Ammon's horn (tissue), 1 donor: ENCODE data around the gene SNAI3.

ENCODE experiments used
- DNase-seq: peaks from one replicate; pipeline ENCODE4 v3.0.0-alpha.2; 2016; ENCODE audit warnings: low spot score

SNAI3 gene

GRCh38 chr16:88667461-88667860 is 18.8 kb downstream of the SNAI3 start:
- no peak for DNase-seq

DNA sequence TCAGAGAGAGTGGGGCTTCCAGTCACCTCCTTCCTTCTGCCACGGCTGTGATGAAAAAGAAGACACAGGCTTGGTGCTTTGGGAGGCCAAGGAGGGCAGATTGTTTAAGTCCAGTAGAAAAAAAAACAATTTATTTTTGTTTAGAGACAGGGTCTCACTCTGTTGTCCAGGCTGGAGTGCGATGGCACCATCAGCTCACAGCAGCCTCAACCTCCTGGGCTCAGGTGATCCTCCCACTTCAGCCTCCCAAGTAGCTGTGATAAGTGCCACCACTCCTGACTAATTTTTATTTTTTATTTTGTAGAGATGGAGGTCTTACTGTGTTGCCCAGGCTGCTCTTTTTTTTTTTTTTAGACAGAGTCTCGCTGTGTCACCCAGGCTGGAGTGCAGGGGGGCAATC is 20.7 kb downstream of the SNAI3 start:
- DNase-seq, result no peak

GRCh38 chr16:88665148-88665547 is 21.2 kb downstream of the SNAI3 start:
- no peak for DNase-seq

DNA sequence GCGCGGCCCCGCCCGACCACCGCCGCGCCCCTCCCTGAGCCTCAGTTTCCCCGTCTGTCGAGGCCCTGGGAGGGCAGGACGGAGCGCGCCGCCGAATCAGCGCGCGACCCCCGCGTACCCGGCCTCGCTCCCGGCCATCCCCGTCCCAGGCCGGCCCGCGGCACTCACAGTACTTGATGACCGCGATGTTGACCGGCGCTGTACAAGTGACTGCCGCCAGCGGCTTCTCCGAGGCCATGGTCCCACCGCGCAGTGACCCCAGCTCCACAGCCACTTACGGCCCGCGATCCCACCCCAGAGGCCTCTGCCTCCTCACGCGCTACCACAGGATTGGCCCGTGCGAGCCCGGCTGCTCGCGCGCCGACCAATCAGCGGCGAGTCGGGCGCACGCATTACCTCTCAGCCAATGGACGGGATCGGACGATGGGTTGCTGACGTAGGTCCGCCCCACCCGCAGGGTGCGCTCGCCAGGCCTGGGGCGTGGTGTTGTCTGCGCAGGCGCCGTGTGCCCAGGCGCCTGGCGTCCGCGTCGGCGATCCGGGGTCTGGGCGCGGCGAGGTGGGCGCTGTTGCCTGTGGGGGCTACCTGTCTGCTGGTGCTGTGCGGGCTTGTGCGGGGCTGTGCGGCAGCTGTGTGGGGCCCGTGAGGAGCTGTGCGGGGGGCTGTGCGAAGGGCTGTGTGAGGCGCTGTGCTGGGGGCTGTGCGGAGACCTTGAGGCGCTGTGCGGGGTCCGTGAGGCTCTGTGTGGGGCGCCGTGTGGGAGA is 23.3 kb downstream of the SNAI3 start, which contains the start of gene MVD:
MVD (minus strand) TSS at position 249 of the 764 bp plus-strand sequence; CDS start at position 238, 11 bp downstream.
- peak; percentile 99 for DNase-seq

DNA sequence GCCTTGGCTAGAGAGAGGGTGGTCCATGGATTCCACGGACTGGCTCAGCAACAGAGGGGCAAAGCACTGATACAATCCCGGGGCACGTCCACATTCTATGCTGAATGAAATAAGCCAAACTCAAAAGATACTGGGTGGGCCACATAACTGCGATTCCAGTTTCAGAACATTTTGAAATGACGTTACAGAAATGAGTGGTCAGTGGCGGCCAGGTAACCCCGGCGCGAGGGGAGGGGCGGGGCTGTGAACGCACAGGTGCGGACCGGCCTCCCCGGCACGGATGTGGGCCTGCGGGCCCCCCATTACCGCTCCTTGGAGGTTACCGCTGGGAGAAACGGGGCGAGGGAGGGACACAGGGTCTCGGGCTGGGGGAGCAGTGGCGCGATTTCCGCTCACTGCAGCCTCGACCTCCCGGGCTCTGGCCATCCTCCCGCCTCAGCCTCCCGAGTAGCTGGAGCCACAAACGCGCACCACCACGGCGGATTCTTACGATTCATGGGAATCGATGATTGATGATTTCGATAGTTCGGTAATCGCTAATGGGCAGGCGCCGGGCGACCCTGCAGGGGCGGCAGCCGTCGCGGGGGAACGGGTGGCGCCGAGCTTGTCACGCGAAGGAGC is 24.0 kb downstream of the SNAI3 start:
- no peak for DNase-seq

DNA sequence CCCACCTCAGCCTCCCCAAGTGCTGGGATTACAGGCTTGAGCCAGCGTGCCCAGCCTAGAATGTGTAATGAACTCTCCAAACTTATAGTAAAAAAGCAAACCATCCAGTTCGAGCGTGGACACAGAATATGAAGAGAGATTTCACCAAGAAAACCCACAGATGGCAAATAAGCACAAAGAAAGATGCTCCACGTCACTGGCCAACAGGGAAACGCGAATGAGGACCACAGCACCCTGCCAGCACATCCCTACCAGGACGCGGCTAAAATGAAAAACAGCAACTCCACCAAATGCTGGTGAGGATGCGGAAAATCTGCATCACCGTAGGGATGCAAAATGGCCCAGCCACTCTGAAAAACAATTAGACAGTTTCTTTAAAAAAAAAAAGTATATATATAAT is 24.8 kb downstream of the SNAI3 start:
- no peak for DNase-seq

GRCh38 chr16:88659160-88659559 is 27.1 kb downstream of the SNAI3 start:
- DNase-seq, result no peak

DNA sequence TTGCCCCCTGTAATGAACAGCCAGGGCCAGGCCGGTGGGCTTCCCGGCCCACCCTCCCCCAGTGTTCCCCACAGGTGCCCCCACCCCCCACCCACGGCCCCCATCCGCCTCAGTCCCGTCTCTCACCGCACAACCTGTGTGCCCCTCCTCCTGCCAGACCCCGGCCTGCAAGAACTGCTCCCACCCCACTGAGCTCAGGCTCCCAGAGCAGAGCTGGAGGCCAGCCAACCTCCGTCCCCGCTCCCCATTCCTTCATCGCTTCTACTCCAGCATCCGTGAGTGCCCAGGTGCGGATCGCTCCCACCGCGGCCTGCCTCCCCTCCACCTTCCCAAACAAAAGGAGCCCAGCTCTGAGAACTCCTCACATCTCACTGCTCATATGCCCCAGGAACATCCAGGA is 27.6 kb downstream of the SNAI3 start:
- no peak for DNase-seq

DNA sequence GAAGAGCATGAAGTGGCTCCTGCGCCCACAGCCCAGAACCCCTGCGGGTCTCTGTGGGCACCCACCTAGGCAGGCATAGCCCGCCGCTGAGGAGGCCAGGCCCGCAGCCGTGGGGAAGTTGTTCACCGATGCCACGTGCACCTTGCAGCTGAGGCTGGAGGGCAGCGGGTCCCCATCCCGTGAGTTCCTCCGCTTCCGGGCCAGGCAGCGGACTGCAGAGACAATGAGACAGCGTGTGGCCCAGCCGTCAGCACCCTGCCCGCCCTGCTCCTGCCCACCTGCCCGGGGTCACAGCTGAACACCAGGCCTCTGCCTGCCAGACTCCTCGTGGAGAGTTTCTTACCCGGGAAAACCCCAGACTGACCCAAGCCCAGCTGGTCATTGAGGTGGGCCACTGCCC is 28.9 kb downstream of the SNAI3 start:
- DNase-seq, result no peak

DNA sequence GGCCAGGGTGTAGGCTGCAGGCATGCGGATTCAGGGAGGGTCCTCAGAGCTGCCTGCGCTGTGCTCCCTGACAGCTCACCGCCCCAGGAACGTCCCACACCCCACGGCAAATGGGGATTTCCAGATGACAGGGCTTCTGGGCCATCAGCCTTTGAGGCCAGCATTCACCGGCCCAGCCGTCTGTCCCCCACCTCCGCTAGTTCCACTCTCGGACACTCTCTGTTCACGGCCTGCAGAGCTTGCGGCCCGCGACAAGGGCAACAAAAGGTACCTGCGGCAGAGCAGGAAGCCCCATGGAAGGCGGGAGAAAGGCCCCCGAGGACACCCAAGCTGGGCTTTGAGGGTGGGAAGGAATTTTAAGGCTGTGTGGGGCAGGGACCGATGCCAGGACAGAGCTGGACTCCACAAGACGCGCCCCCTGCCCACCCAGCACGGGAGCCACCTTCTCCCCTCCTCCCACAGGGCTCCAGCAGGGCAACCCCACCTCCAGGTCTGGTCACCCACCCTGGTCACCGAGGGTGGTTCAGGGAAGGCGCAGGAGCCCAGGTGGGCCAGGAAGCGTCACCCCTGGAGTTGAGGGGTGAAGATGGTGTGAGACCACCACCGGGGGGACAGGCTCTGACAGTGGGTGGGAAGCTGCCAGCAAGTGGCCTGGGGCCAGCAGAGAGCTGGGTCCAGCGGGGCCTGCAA is 29.9 kb downstream of the SNAI3 start:
- no peak for DNase-seq

DNA sequence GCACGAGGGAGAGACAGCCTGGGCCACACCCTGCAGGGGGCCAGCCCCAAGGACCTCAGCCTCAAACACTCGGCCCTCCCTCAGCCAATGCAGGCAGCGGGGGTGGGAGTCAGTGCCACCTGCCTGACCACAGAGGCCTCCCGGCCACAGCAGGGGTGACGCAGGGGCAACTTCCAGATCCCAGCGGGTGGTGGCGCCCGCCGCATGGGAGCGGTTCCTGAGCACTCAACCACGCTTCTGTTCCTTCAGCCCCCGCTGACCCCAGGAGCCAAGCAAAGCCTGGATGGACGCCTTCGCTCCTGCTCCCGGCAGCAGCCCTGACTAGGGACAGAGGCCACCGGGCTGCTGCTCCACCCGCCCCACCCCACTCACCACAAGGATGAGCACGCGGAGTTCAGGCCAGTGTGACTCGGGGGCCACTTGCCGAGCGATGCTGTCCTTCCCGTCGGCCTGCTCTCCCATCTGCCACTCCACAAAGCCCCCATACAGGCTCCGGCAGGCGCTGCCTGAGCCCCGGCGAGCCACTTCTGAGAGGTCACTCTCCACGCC is 30.5 kb downstream of the SNAI3 start:
- no peak for DNase-seq

DNA sequence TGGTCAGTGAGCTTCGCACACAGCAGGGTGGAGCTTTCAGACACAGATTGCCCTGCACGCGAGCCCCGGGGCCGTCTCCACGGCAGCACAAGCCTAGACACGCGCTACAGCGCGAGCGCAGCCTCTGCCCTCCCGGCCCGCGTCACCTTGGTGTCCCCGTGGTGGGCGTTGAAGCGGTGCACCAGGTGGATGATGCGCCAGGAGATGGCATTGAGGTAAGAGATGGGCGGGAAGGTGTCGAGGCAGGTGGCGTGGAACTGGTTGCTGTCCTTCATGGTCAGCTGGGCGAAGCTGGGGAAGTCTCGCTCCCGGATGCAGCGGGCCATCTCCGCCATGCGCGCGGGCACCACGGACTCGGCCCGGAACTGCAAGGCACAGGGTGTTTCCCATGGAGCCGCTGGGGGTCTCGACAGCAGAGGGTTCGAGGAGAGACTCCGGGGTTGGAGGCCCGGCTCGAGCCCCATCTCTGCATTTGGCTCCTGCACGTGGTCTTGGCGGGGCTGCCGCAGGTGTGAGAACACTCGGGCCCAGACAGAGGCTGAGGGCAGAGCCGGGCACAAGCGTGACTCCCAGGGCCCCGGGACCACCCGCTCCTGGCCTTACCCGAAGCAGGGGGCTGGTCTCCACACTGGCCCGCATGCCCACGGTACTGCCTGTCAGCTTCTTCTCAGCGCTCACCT is 31.1 kb downstream of the SNAI3 start:
- DNase-seq, result no peak

- DNase-seq, result no peak
Observed at GRCh38 chr16:88654363-88655052, 31.8 kb downstream of the SNAI3 start.

DNA sequence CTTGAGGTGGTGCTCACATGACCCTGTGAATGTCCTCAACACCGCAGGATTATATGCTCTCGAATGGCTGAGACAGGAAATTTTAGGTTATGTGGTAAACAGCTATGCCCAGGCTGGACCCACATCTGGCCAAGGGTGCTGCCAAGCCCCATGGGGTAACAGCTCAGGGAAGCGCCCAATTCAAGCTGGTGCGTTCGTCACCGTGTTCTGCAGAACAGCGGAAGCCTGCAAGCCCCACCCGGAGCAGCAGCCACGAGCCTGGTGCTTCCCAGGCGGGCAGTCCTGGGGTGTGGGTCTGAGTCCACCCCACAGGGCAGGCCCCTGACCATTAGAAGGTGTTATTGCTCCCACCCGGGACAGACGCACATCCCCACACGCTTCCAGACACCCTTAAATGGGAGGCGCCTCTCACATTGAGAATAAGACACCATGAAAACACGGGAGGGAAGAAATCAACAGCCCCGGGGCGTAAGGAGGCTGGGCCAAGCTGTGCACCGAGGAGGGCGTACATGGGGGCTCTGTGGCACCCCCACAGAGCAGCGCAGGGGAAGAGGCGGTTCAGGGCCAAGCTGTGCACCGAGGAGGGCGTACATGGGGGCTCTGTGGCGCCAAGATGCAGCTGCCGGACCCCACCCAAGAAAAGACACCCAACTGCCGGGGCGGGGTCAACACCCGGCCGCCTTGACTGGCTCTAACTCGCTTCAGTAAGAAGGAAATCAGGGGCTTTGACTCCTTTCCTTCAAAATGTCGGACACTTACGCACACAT is 32.5 kb downstream of the SNAI3 start:
- no peak for DNase-seq

DNA sequence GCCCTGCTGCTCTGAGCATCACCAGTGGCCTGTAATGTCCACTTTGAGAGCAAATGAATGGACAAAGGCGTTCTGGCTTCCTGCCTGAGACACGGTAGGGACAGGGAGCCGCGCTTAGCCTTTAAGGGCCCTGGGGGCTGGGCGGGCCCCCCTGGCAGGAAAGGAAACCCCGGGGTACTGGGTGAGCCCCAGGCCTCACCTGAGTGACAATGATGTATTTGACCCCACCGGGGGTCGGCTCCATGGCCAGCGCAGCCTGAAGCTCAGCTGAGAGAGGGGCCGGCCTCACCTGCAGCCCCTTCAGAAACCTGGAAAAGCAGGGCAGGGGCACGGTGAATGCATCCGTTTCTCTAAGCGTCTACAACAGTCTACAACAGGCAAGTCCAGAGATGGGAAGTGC is 33.2 kb downstream of the SNAI3 start:
- DNase-seq, result no peak

GRCh38 chr16:88652762-88653063 is 33.6 kb downstream of the SNAI3 start:
- no peak for DNase-seq

DNA sequence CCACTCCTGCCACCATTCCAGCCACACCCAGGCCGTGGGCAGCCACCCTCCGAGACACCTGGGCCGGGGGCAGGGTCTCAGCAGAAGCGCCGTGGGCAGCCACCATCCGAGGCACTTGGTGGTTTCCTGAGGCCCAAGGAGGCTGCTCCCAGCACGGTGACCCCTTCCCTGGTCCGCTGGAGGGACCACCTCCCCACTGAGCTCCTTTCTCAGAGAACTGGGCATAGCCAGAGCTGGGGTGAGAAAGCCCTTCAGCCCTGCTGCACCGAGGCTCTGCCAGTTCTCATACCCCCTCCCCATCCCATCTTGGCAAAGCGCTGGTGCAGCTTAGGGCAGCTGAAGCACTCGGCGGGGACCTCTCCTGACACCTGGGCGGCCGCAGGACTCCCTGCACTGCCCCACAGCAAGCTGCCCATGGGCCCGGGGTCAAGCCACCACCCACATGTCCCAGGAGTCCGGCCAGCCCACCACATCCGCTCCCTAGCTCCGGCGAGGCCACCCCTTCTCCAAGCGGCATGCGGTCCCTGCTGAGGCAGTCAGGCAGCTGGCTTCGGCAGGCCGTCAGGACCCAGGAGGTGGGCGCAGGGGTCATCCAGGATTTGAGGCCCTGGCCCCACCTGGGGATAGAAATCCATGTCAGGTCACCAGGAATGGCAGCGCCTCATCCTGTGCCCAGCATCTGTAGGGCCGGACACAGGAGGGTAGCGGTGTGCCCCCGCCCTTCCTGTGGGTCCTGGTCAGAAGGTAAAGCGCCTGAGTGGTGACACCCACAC is 34.1 kb downstream of the SNAI3 start:
- no peak for DNase-seq

GRCh38 chr16:88651276-88651988 is 34.9 kb downstream of the SNAI3 start:
- no peak for DNase-seq

DNA sequence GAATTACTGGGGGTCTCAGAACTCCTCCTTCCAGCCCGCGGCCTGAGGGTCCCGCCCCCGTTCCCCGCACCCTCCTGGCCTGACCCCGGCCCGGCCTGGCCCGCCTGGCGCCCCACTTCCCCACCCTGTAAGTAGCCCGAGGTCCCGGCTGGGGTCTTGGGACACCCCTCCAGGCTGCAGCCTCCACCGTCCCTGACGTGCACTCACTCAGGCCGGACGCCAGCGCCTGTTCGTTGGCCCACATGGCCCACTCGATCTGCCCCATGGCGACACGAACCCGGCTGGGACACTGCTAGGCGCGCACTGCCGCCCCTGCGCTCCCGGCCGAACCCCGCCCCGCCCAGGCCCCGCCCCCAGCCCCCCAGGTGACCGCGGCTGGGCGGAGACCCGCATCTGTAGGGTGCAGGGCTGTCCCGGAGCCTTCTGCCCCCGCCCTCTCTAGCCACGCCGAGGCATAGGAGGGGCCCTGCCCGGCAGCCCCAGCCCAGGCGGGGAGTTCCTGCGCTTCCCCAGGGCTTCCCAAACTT is 35.5 kb downstream of the SNAI3 start, which contains the start of gene CYBA:
CYBA (minus strand) TSS at position 305 of the 527 bp plus-strand sequence; CDS start at position 265, 40 bp downstream.
- peak; percentile 57 for DNase-seq
